Central memory CD4-positive, alpha-beta T cell (primary cell): ENCODE measurements around the gene CH25H.
"Not testable (repeated sequence)": the region's sequence is repeated elsewhere in the genome, so short reads cannot be mapped to it uniquely, and the experiment has no call there.

Experiments
- DNase-seq: peaks from one replicate; pipeline ENCODE4 v3.0.0; 2022

The CH25H gene

DNA sequence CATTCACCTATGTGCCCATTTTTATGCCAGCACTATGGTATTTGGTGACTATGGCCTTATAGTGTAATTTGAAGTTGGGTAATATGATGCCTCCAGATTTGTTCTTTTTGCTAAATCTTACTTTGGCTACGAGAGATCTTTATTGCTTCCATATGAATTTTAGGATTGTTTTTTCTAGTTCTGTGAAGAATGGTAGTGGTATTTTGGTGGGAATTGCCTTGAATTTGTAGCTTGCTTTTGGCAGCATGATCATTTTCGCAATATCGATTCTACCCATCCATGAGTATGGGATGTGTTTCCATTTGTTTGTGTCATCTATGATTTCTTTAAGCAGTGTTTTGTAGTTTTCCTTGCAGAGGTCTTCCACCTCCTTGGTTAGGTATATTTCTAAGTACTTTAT, 15.8 kb downstream of the CH25H start:
- not testable (repeated sequence) for DNase-seq

GRCh38 chr10:89189211-89189734, 17.8 kb downstream of the CH25H start:
- DNase-seq, result no peak

DNA sequence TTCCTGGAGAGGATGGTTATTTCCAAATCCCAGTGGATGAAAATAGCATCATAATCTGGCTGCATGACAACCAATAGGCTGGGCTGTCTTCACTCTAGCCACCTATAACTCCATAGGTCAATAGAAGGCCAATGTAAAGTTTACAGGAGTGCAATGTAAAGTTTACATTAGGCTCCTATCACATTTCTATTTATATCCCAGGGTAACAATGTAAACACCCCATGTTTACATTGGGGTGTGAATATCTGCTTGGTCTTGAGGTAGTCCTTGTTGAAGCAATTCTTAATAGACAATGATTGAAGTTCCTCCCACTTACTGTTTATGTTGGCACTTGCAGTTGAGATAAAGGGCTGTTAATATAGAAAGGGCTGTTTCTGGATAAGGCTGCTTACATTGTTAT, 21.5 kb downstream of the CH25H start:
- DNase-seq, result no peak

GRCh38 chr10:89184638-89185037, 22.5 kb downstream of the CH25H start:
- DNase-seq, result no peak

- DNase-seq, result no peak
These were observed 23.5 kb downstream of the CH25H start for GRCh38 chr10:89183571-89183970.

- DNase-seq, result no peak
These were observed 24.2 kb downstream of the CH25H start for GRCh38 chr10:89182894-89183293.

DNA sequence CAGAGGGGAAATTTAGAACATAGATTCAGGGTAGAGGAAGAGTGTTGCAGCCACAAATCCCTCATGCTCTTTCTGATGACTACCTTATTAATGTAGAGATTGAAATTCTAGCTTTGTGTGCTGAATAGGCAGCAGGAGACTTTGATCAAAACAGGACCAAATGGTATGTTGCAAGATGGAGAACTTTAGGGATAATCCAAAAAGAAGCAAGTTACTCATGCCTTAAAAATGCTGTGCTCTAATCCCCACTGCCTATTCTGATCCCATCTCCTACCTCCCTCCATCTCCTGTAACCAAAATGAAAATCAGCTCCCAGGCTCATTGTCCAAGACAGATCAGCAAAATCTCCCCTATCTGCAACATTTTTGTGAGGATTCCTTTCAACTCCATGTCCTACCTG, 31.3 kb downstream of the CH25H start:
- no peak for DNase-seq

DNA sequence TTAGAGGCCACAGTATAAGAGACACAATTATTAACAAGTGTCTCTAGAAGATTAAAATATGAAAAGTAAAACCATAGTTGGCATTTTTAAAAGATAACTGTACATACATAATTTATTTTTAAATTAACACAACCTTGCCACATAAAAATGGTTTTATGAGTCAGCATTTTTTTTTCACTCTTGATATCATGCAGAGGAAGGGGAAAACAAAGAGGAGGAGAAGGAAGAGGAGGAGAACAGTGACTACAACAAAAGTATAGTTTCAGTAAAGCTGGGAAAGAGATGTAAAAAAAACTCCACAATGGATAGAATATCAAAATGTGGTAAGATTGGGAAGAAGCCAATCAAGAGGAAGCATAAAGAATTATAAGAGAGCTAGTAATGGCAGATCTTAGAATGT, 34.0 kb downstream of the CH25H start:
- no peak for DNase-seq

- DNase-seq, result no peak
These were observed 35.1 kb downstream of the CH25H start for GRCh38 chr10:89171996-89172395.

- DNase-seq, result no peak
These were observed 35.7 kb downstream of the CH25H start for GRCh38 chr10:89171263-89171872.

GRCh38 chr10:89168354-89168900, 38.7 kb downstream of the CH25H start:
- not testable (repeated sequence) for DNase-seq

DNA sequence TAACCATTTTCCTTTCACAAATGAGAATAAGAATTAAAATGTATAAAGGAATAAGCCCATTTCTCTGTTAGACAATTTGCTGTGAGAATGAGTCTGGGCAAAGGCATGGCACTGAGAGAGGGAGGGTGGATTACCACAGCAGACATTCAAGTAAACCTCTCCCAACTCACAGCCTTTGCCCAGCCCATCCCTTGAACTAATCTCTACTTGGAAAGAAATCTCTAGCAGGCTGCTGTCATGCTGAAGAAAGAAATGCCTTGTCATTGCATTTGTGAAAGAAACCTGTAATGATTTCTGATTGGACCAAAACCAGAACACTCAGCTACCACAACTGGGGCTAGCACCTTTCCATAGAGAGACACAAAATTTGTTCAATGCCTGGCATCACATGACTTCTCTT, 39.2 kb downstream of the CH25H start:
- no peak for DNase-seq

DNA sequence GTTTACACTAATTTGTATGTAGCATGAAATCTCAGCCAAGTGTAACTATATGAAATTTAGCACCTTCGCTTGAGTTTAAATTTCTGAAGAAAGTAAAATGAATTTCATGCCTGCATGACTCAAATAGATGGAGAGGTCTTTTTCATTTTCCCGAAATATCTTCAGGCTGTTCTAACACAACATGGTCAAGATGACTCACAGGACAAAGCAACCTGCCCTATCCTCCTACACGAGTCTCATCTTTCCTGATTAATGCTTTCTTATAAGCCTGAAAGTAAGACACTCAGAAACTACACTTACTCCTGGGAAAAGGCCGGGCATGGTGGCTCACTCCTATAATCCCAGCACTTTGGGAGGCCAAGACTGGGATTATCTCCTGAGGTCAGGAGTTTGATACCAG, 41.2 kb downstream of the CH25H start:
- DNase-seq, result no peak

- no peak for DNase-seq
These were observed 42.2 kb downstream of the CH25H start for GRCh38 chr10:89164920-89165319.

- no peak for DNase-seq
These were observed 43.0 kb downstream of the CH25H start for GRCh38 chr10:89164080-89164479.

DNA sequence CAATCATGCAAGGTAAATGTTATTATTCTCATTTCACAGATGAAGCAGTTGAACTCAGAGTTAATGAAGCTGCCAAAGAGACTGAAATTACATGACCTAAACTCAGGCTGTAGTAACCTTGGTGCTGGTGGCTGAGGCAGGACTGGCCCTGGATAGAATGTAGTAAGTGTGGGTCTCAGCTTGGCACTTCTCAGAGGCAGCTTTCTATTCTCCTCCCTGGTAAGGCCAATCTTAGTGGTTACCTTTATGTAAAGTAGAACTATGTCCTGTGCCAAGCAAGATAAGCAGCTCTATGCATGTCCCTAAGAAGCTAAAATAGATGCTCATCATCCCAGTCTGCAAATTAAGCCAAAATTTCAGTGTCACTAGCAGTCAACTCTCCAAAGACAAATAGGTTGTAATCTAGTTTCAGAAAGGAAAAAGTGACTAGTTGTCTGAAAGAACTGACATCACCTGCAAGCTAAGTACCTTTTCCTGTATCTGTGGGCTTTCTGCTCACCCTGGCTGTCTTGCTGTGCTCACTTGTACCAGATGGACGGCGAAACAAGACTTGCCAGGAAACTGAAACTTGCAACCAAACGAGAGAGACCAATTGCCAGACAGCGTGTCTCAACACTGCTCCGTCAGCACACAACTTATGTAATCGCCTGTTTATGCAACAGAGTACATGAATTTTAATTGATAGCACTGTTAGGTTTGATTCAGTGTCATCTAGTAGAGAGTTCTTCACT, 43.7 kb downstream of the CH25H start:
- DNase-seq, result peak; percentile 36

DNA sequence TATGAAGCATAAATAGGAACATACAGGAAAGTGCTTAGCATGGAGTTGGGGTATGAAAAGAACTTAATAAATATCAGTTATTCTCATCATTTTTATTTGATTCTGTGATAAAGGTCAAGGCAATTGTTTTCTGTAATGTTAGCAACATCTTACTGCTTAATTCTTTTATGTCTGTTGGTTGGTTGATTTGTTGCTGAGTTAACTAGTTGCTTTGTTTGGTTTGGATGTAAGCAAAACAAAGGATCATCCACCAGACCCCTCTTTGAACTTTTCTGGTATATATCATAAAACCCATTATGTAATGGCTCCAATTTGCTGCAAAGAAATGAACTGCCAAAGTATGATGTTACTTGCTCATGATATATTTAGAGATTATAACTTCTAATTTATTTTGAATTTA, 44.5 kb downstream of the CH25H start:
- no peak for DNase-seq

GRCh38 chr10:89160339-89160738, 46.8 kb downstream of the CH25H start:
- DNase-seq, result no peak

DNA sequence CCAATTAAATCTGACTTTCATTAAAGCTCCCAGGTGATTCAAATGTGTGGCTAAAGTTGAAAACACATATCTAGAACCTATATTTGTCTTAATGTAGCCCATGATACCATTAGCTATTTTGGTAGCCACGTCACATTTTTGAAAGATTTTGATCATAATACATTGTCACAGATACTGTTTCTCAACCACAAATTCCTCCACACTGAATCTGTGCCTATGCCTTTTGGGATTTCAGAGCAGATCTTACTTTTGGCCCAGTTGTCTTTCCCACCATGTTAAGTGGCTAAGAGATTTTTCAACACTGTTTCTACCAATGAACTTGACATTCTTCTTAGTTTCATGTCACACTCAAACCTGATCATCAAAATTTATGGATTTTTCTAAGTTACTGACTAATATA, 47.4 kb downstream of the CH25H start:
- no peak for DNase-seq

DNA sequence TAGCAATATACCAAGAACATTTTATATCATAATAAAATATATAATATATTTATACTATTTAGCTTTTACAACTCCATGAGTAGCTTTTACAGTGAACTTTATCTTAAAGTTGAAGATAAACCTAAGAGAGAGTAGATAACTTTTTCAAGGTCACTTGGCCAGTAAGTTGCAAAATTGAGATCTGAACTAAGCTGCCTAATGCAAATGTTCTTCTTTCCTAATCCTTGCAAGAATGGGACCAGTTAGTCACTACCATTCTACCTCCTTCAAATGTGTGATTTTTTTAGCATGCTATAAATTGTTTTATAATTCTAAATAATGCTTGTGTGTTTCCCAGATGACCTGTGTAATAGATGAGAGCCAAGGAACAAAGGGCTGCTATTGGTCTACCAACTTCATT, 47.8 kb downstream of the CH25H start:
- DNase-seq, result no peak

DNA sequence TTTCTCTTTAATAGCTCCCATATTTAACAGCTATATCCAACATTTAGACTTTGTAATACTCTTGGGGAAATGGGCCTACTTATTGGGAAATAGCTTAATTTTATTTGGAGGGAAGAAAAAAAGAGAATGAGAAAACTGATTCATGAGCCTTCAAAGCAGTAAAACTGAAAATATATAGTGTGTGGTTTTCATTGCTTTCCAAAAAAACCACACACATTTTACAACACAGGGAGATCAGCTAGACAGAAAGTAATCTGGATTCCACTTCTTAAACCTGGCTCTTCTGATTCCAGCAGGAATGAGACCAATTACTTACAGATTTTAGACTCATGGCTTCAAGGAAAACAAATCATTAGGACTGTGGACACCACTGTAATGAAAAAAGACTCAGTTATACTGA, 48.7 kb downstream of the CH25H start:
- no peak for DNase-seq

GRCh38 chr10:89156161-89156835, 50.8 kb downstream of the CH25H start:
- no peak for DNase-seq
